HCT116 (cell line): Measurements from ENCODE around the gene CHST12. TPM values are rescaled to one million over a fixed set of nuclear protein-coding genes. Genes with fewer than 3 reads are reported as not detected.
"Not testable (repeated sequence)": the region's sequence is repeated elsewhere in the genome, so short reads cannot be mapped to it uniquely, and the experiment has no call there.

Experiments
- ATAC-seq: fragments of 200-7000 bp; cut with Tn5 transposase; 2 replicates; pipeline ENCODE4 v1.9.1; 2020; ENCODE audit warnings: mild to moderate bottlenecking, moderate library complexity
- BruUV-seq: library from RNA; stranded (reverse); fragments of 400-500 nt; replicated peaks from 2 replicates; lab custom pipeline; 2021; lab: Mats Ljungman, UMichigan
- CTCF ChIA-PET: fragments of 300-600 bp; sonication (Branson Sonifier 250); formaldehyde crosslinking; loops from one replicate; lab custom pipeline; 2021; ENCODE audit warnings: antibody characterized with exemption; lab: Charles Lee
- POLR2A ChIA-PET: fragments of 300-600, 350-600 bp; sonication (Branson Sonifier 250); formaldehyde crosslinking; loops from one replicate; lab custom pipeline; 2021; ENCODE audit warnings: antibody characterized with exemption; lab: Charles Lee
- RAD21 ChIA-PET, 2 experiments: fragments of 300-600 bp; sonication (Branson Sonifier 250); formaldehyde crosslinking; loops; one replicate each; lab custom pipeline; 2023; ENCODE audit warnings: low total read pairs in 2 of 2; ENCODE audit not compliant: uncharacterized antibody in 2 of 2, unreplicated experiment in 2 of 2, low non-redundant PET in 1 of 2; lab: Charles Lee
- DNase-seq: peaks from one replicate; pipeline ENCODE4 v3.0.0-alpha.2; 2010; ENCODE audit warnings: low read depth, low spot score
- H2AFZ ChIP-seq: fragments of 200-600 bp; shearing (Covaris generic), sonication (generic); 2 replicates; pipeline ENCODE4 v1.6.1; 2017; ENCODE audit warnings: low read depth, mixed run types, mixed read lengths, antibody characterized with exemption, low read length; ENCODE audit not compliant: poor library complexity, severe bottlenecking
- H3K27ac ChIP-seq: 2 replicates; pipeline ENCODE4 v1.5.1; 2012; ENCODE audit warnings: low read depth, low read length
- H3K27me3 ChIP-seq: fragments of 200-600 bp; sonication (generic); 2 replicates; pipeline ENCODE4 v1.6.1; 2016; ENCODE audit warnings: mixed run types, low read length, mixed read lengths; ENCODE audit not compliant: insufficient read depth
- H3K36me3 ChIP-seq, 2 experiments: fragments of 200-500 bp in 1 of 2; fragments of 200-600 bp in 1 of 2; sonication (Bioruptor generic) in 1 of 2; sonication (generic) in 1 of 2; 2 replicates each; pipeline versions ENCODE4 v1.5.1 to v1.6.1; 2014 to 2016; ENCODE audit warnings: low read length in 2 of 2, inconsistent platforms in 1 of 2, mixed read lengths in 1 of 2, mixed run types in 1 of 2; ENCODE audit not compliant: insufficient read depth in 2 of 2, control insufficient read depth in 1 of 2
- H3K4me1 ChIP-seq, 2 experiments: fragments of 200-600 bp in 1 of 2; sonication (generic) in 1 of 2; 2 replicates each; pipeline versions ENCODE4 v1.5.1 to v1.6.1; 2012 to 2017; ENCODE audit warnings: low read length in 2 of 2, inconsistent platforms in 1 of 2, mild to moderate bottlenecking in 1 of 2, mixed read lengths in 1 of 2, mixed run types in 1 of 2, moderate library complexity in 1 of 2; ENCODE audit not compliant: insufficient read depth in 2 of 2, control insufficient read depth in 1 of 2
- H3K4me2 ChIP-seq: fragments of 200-600 bp; sonication (generic); 2 replicates; pipeline ENCODE4 v1.6.1; 2017; ENCODE audit warnings: mixed run types, low read length, mixed read lengths
- H3K4me3 ChIP-seq, 2 experiments: fragments of 200-600 bp in 1 of 2; sonication (generic) in 1 of 2; replicated peaks in 1 of 2; 2 replicates each; pipeline ENCODE4 v1.5.1; 2011 to 2016; ENCODE audit warnings: low read length in 2 of 2, control low read depth in 1 of 2, low read depth in 1 of 2, mild to moderate bottlenecking in 1 of 2, mixed read lengths in 1 of 2, mixed run types in 1 of 2
- H3K79me2 ChIP-seq: fragments of 200-600 bp; sonication (generic); 2 replicates; pipeline ENCODE4 v1.6.1; 2017; ENCODE audit warnings: mild to moderate bottlenecking, mixed run types, low read length, moderate library complexity, mixed read lengths; ENCODE audit not compliant: insufficient read depth
- H3K9ac ChIP-seq: fragments of 200-600 bp; sonication (generic); 2 replicates; pipeline ENCODE4 v1.6.1; 2016; ENCODE audit warnings: low read length, mixed read lengths
- H3K9me2 ChIP-seq: fragments of 200-600 bp; sonication (generic), shearing (Covaris generic); 2 replicates; pipeline ENCODE4 v1.6.1; 2017; ENCODE audit warnings: mixed run types, mild to moderate bottlenecking, moderate library complexity; ENCODE audit not compliant: insufficient read depth
- H3K9me3 ChIP-seq, 2 experiments: fragments of 200-500 bp in 1 of 2; fragments of 200-600 bp in 1 of 2; sonication (Bioruptor generic) in 1 of 2; sonication (generic) in 1 of 2; 2 replicates each; pipeline ENCODE4 v1.6.1; 2014 to 2017; ENCODE audit warnings: low read length in 2 of 2, mixed read lengths in 2 of 2, inconsistent platforms in 1 of 2, low read depth in 1 of 2, mild to moderate bottlenecking in 1 of 2, mixed run types in 1 of 2, moderate library complexity in 1 of 2; ENCODE audit not compliant: control insufficient read depth in 1 of 2, insufficient read depth in 1 of 2
- H4K20me1 ChIP-seq: fragments of 200-600 bp; sonication (generic), shearing (Covaris generic); 2 replicates; pipeline ENCODE4 v1.6.1; 2017; ENCODE audit warnings: mixed run types, mild to moderate bottlenecking, moderate library complexity; ENCODE audit not compliant: insufficient read depth
- ZFX ChIP-seq: fragments of 450-650 bp; IDR thresholded peaks from 2 replicates; pipeline ENCODE4 v1.6.1; 2017
- intact Hi-C: fragments of 100-400 bp; cut with micrococcal nuclease; formaldehyde crosslinking; loops from 2 replicates; pipeline ENCODE4 v1.10.0; 2022
- total RNA-seq: library from RNA; stranded (reverse); gene quantifications from one replicate; pipeline ENCODE4 v1.2.1, GENCODE V29; 2021; ENCODE audit not compliant: unreplicated experiment

Gene CHST12
- total RNA-seq, 1 experiment from 2014 or later = 14.2 TPM

- H3K4me3 ChIP-seq, DNase-seq, BruUV-seq, H3K9ac ChIP-seq, ATAC-seq, H3K27me3 ChIP-seq, H3K27ac ChIP-seq, H4K20me1 ChIP-seq, H2AFZ ChIP-seq, H3K4me2 ChIP-seq, H3K79me2 ChIP-seq, H3K9me3 ChIP-seq, H3K9me2 ChIP-seq, H3K36me3 ChIP-seq: not testable (repeated sequence)
- POLR2A ChIA-PET = interaction anchor here (0.5 to 1.0 kb wide), 3 partner anchors 10 to 18 kb away, joined by 4 read pairs; no protein-coding TSS in a partner anchor
- CTCF ChIA-PET = interaction anchor here (0.9 to 2.6 kb wide), 17 partner anchors 10 to 891 kb away, joined by 3 to 63 read pairs (median 5); partner anchors contain the start of gene BRAT1
- intact Hi-C loops = loop anchor here (1.0 to 5.0 kb wide), 3 partner anchors 18 to 892 kb away; partner anchors contain the start of genes BRAT1 and IQCE
- peaks cover 4 to 15% of the 10 kb centered on the region in 2 experiments; a peak in 2 of 4 replicates for H3K4me1 ChIP-seq
- RAD21 ChIA-PET = interaction anchor here (1.0 to 2.2 kb wide), 6 partner anchors 18 to 891 kb away, joined by 3 to 12 read pairs (median 4); no protein-coding TSS in a partner anchor
These were observed 66.2 kb downstream of the CHST12 start for GRCh38 chr7:2469460-2470203.

- no peak overlapping the region for H3K4me2 ChIP-seq
- DNase-seq = no peak
- CTCF ChIA-PET = interaction anchor here (1.1 to 2.6 kb wide), 3 partner anchors 11 to 53 kb away, joined by 3 to 63 read pairs (median 13); no protein-coding TSS in a partner anchor
- POLR2A ChIA-PET = interaction anchor here (0.5 kb wide), 1 partner anchor 18 kb away, joined by 4 read pairs; no protein-coding TSS in a partner anchor
- intact Hi-C loops = no loop called here
- H4K20me1 ChIP-seq = no peaks in the 10 kb centered on the region
- no TSS peak for BruUV-seq
- no peak overlapping the region for H2AFZ ChIP-seq
- H3K36me3 ChIP-seq = no peaks in the 10 kb centered on the region
- H3K27me3 ChIP-seq = no peaks in the 10 kb centered on the region
- ATAC-seq = no peak
- TF ChIP-seq ZFX = no peak
- H3K9me2 ChIP-seq = no peaks in the 10 kb centered on the region
- no peak overlapping the region for H3K27ac ChIP-seq
- peaks cover 4 to 15% of the 10 kb centered on the region in 2 experiments; a peak in 2 of 4 replicates for H3K4me1 ChIP-seq
- H3K9ac ChIP-seq = no peak overlapping the region
- RAD21 ChIA-PET = interaction anchor here in 1 of 2 experiments (1.0 to 2.2 kb wide), 2 partner anchors 19 kb away, joined by 4 to 12 read pairs; no protein-coding TSS in a partner anchor
- H3K79me2 ChIP-seq = no peaks in the 10 kb centered on the region
- H3K9me3 ChIP-seq = no peaks in the 10 kb centered on the region
- no peak overlapping the region for H3K4me3 ChIP-seq
These were observed 67.0 kb downstream of the CHST12 start for GRCh38 chr7:2470204-2471021.
